HepG2 (cell line): ENCODE data around the gene RITA1.

Experiments used
- ARNT ChIP-seq: fragments of 450-650 bp; IDR thresholded peaks from 2 replicates; pipeline ENCODE4 v1.6.1; 2017
- ERF ChIP-seq: IDR thresholded peaks from 2 replicates; pipeline ENCODE4 v1.6.1; 2018; ENCODE audit warnings: missing biosample characterization, missing genetic modification reagents
- EZH2 ChIP-seq: conservative IDR thresholded peaks from 2 replicates; pipeline ENCODE4 v1.6.1; 2012; ENCODE audit warnings: mild to moderate bottlenecking, low read depth, low read length, moderate library complexity
- FOXA1 ChIP-seq, 2 experiments: fragments of 450-650 bp in 1 of 2; sonication (generic) in 1 of 2; formaldehyde crosslinking in 1 of 2; IDR thresholded peaks; 2 replicates each; pipeline versions ENCODE4 v1.4.0 to v1.6.1; 2016 to 2020; ENCODE audit warnings: missing genetic modification reagents in 1 of 2
- FOXM1 ChIP-seq: sonication (generic); formaldehyde crosslinking; IDR thresholded peaks from 2 replicates; pipeline ENCODE4 v1.5.0; 2020; ENCODE audit warnings: missing genetic modification reagents
- POLR2AphosphoS5 ChIP-seq: IDR thresholded peaks from 2 replicates; pipeline ENCODE4 v1.6.1; 2012; ENCODE audit warnings: low read depth, low read length
- SIX1 ChIP-seq: sonication (generic); formaldehyde crosslinking; IDR thresholded peaks from 2 replicates; pipeline ENCODE4 v1.4.0; 2020; ENCODE audit warnings: missing genetic modification reagents, borderline replicate concordance
- TF ChIP-seq, protein P1 (sequence below): sonication (generic); formaldehyde crosslinking; IDR thresholded peaks from 2 replicates; pipeline ENCODE4 v1.5.0; 2020; ENCODE audit warnings: mild to moderate bottlenecking, missing genetic modification reagents, moderate library complexity

DNA sequence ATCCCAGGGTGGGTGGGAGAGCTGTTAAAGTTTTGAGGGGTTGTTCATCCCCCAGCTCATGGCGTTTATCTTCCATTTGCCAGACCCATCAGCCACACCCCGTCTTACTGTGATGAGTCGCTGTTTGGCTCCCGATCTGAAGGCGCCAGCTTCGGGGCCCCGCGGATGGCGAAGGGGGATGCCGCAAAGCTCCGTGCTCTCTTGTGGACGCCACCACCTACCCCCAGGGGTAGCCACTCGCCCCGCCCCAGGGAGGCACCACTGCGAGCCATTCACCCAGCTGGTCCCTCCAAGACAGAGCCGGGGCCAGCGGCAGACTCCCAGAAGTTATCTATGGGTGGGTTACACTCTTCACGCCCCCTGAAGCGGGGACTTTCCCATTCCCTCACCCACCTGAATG is 5.7 kb downstream of the RITA1 start:
- TF ChIP-seq POLR2AphosphoS5 (no peak), ARNT (no peak), EZH2 (no peak), FOXM1 (CRISPR knock-in tag) (no peak), SIX1 (CRISPR knock-in tag) (no peak), FOXA1 (IDR thresholded peaks at IDR 0.05) (no peak), FOXA1 (CRISPR knock-in tag; IDR thresholded peaks at IDR 0.05) (no peak), ERF (no peak)
- TF ChIP-seq, protein P1, sequence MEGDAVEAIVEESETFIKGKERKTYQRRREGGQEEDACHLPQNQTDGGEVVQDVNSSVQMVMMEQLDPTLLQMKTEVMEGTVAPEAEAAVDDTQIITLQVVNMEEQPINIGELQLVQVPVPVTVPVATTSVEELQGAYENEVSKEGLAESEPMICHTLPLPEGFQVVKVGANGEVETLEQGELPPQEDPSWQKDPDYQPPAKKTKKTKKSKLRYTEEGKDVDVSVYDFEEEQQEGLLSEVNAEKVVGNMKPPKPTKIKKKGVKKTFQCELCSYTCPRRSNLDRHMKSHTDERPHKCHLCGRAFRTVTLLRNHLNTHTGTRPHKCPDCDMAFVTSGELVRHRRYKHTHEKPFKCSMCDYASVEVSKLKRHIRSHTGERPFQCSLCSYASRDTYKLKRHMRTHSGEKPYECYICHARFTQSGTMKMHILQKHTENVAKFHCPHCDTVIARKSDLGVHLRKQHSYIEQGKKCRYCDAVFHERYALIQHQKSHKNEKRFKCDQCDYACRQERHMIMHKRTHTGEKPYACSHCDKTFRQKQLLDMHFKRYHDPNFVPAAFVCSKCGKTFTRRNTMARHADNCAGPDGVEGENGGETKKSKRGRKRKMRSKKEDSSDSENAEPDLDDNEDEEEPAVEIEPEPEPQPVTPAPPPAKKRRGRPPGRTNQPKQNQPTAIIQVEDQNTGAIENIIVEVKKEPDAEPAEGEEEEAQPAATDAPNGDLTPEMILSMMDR (CRISPR knock-in tag): no peak
